GM06990 (cell line): ENCODE results near the gene FERMT3.

Experiments
- DNase-seq: peaks from one replicate; pipeline ENCODE4 v3.0.0-alpha.2; 2011; ENCODE audit not compliant: insufficient read length; ENCODE audit errors: extremely low read depth
- H3K27me3 ChIP-seq: replicated peaks from 2 replicates; pipeline ENCODE4 v1.6.0; 2011; ENCODE audit warnings: low read length; ENCODE audit not compliant: control insufficient read depth, insufficient read depth
- H3K36me3 ChIP-seq: 2 replicates; pipeline ENCODE4 v1.5.1; 2011; ENCODE audit warnings: low read length; ENCODE audit not compliant: control insufficient read depth, insufficient read depth
- H3K4me3 ChIP-seq: replicated peaks from 2 replicates; pipeline ENCODE4 v1.5.1; 2011; ENCODE audit warnings: low read depth, mild to moderate bottlenecking, control low read depth, low read length
- CTCF ChIP-seq: IDR thresholded peaks from 2 replicates; pipeline ENCODE4 v1.5.1; 2011; ENCODE audit warnings: low read length, control low read depth, mild to moderate bottlenecking, inconsistent platforms; ENCODE audit not compliant: insufficient read depth, poor library complexity, severe bottlenecking

Gene FERMT3

DNA sequence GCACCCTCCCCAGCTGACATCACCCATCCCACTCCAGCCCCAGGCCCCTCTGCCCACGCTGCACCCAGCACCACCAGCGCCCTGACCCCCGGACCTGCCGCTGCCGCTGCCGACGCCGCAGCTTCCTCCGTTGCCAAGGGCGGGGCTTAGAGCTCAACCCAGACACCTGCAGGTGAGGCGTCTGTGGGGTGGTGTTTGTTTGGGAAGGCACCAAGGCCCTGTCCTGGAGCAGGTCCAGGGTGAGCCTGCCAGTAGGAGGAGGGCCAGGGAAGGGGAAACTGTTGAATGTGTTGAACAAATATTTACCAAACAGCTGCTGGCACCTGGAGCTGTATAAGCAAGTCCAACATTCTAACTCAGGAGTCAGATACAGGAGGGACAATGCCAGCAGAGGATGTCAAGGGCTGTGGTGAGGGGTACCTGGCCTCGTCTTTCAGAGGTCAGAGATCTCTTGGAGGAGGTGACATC is 31.0 kb downstream of the FERMT3 start:
- H3K27me3 ChIP-seq, result no peaks in the 10 kb centered on the region
- no peak overlapping the region for H3K4me3 ChIP-seq
- TF ChIP-seq CTCF, result no peak
- peak; percentile 13 for DNase-seq
- H3K36me3 ChIP-seq, result peaks cover 1% of the 10 kb centered on the region

DNA sequence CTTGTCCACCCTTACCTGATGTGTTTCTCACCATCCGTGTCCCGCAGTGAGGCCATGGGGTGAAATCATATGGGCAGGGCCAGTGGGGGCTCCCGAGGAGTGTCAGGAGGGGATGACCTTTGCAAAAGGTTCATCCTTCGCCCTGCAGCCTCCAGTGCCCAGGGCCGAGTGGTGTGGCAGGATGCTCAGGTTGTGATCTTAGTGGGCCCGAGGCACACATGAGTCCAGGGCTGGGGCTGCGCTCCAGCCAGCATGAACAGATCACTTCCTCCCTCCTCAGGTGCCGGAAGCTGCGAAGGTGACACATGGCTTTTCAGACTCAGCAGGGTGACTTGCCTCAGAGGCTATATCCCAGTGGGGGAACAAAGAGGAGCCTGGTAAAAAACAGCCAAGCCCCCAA is 31.6 kb downstream of the FERMT3 start:
- H3K27me3 ChIP-seq, result no peaks in the 10 kb centered on the region
- H3K36me3 ChIP-seq, result peaks cover 2% of the 10 kb centered on the region
- DNase-seq, result no peak
- H3K4me3 ChIP-seq, result no peak overlapping the region
- no peak for TF ChIP-seq CTCF

DNA sequence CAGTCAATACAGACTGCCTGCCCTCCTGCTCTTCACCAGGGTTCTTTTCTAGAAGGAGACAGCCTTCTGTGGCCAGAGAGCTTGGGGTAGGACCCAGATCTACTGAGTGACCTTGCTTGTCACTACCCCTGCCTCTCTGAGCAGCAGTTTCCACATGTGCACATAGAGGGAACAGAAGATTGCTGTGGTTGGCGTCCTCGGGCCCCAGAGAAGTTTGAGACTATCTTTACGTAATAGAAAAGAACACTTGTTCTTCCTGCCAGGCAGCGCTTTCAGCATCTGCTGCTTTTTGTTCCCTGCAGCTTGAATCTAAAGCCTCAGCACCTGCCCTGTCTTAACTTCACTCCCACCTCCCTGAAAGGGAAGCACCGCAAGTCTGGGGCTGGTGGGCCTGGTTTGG is 32.5 kb downstream of the FERMT3 start:
- DNase-seq, result no peak
- no peak for TF ChIP-seq CTCF
- peaks cover 11% of the 10 kb centered on the region for H3K36me3 ChIP-seq
- no peaks in the 10 kb centered on the region for H3K27me3 ChIP-seq
- H3K4me3 ChIP-seq, result no peak overlapping the region

DNA sequence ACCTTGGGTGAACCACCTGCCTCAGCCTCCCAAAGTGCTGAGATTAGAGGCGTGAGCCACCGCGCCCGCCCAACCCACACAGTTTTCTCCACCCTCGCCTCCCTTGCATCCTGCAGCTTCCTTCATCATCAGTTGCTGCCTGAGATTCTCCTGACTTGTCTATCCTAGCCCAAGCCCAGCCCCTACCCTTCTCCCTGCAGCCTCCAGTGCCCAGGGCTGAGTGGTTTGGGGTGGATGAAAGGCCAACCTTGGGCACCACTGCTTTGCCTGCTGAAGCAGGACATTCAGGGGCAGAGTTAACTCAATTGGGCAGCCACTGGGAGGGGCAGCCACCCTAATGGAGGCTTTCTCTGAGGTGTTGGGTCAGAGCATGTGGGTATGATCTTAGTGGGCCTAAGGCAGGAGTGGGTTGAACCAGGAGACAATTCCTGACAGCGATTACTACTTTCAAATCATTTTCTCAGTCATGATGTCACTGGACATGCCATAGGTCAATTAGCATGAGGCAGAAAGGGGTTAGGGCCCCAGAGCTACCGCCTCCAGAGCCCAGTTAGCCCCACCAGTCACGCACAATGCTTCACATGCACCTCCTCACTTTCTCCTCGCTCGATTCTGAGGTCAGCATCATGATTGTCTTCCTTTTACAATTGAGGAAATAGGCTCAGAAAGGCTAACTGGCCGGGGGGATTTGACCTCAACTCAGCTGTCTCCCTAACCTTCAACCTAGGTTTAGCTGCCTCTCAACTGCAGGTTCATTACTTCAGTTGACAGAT is 33.3 kb downstream of the FERMT3 start:
- peaks cover 13% of the 10 kb centered on the region for H3K36me3 ChIP-seq
- peak; percentile 67 for DNase-seq
- no peaks in the 10 kb centered on the region for H3K27me3 ChIP-seq
- H3K4me3 ChIP-seq, result peak overlapping the region; percentile 89
- no peak for TF ChIP-seq CTCF

DNA sequence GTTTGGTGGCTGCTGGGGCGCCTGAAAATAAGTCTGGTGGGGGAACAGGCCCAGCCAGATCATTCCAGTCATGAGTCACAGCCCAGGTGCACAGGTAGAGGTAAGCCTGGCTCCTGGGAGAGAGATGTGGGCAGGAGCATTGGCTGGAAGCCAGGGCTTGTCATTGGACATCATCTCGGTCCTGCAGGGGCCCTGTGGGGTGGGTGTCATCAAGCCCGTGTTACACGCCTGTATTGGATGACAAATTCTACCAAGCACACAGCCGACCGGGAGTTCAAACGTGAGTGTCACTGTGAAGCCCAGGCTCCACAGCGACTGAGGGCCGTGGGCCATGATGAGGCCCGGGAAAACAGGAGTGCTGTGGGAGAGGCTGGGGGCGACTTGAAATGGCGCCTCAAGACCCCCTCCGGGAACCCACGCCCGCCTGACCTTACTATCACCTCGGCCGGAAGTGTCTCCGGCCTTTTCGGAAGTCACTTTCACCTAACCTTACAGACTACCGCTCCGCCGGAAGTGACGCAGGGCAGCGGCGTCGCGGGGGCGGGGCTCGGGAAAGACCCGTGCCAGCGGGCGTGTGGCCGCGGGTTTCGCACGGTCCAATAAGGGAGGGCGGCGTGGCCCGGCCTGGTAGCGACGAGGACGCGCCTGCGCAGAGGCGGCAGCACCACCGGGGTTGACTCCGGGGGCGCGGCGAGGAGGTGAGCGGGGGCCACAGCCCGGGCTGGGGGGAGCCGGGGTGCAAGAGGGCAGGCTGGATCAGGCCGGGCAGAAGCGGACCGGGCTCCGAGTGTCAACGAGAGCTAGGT is 34.1 kb downstream of the FERMT3 start, which contains the start of gene FKBP2:
FKBP2 (plus strand) TSS at position 661 of the 806 bp plus-strand sequence. CDS start 1,293 bp downstream, outside the sequence.
- no peak for TF ChIP-seq CTCF
- H3K4me3 ChIP-seq, result peak within 1 kb of the TSS; percentile 89
- DNase-seq, result peak; percentile 99
- peaks cover 14% of the 10 kb centered on the region for H3K36me3 ChIP-seq
- H3K27me3 ChIP-seq, result no peaks in the 10 kb centered on the region
